GM18870 (cell line): ENCODE results near the gene ZNF511.

Experiments
- ATAC-seq: cut with Tn5 transposase; IDR thresholded peaks from one replicate; pipeline ENCODE4 v1.9.1; 2021; ENCODE audit warnings: moderate library complexity; ENCODE audit not compliant: unreplicated experiment

ZNF511 gene

DNA sequence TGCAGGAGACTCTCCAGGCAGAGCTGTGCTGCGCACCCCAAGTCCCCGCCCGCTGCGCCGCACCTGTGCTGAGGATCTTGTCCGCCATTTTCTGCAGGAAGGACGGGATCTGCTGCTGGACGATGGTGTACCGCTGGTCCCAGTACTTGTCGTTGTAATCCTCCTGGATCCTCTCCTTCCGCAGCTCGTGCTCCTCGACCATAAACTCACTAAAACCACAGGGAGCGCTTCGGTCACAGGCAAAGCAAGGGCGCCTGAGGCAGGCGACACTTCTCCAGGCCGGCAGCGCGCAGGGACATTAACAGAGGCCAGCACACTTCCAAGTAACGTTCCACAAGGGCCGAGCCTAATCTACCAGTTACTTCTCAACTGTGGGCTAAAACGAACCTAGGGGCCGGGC is 19.0 kb upstream of the ZNF511 start:
- ATAC-seq = no peak

DNA sequence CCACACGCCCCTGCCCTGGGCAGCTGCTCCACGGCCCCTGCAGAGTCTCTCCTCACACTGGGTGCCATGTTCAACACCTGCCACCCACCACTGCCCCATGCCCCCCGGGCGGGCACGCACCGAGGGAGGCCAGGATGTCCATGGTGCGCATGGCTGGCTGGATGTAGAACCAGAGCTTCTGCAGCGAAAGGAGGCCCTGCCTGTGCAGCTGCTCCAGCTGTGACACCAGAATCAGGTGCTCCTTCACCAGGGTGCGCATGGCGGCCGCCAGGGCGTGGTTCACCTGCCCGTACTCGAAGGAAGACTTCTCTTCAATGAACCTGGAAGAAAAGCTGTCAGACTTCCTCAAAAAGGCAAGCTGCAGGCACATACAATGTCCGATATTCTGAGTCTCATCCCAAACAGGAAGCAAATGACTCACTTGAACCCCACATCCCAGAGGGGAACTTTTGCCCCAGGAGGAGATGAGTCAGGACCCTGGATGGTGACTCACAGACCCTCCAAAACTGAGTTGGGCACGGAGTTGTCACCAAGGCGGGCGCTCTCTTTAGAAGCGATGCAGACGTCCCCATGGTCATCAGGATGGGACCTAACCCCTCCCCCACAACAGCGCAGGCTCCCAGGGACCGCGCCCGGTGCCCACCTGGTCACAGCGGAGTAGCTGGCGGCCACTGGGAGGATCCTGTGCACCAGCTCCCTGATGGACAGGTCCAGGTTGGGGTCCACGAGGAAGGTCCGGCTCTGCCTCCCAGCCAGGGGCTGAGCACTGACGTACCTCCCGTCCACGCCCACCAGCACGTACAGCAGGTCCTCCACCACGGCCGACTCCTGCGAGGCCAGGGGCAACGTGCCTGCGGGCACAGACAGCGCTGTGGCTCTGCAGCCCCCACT is 15.6 kb upstream of the ZNF511 start:
- ATAC-seq = no peak

DNA sequence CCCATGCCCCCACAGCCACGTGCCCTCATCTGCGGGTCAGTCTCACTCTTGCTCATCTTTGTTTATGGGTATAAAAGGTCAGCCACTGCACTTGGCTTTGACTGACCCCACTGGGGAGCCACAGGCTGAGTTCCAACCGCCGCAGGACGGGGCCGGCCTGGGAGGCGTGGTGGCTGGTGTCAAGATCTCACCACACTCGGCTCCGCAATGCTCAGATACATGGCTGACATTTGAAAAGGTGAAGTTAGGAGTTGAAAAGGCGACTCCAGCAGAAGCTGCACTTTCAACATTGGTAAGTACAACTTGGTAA is 14.9 kb upstream of the ZNF511 start:
- ATAC-seq = no peak

DNA sequence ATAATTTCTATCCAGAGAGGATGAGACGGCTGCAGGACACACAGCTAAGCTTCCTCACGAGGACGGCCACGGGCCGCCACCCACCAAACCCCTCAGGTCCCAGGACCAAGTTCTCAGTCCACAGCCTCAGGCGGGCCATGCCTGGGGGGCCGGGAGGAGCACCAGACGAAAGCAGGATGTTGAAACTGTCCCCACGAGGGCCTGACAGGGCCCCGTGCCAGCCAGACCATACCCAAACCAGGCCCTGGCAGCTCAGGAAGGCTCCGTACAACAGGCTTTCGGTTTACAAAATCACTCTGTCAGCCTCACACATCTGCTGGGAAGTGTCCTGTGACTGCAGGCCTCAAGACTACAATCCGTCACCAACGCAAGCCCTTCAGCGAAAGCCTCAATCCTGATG is 14.5 kb upstream of the ZNF511 start:
- ATAC-seq = no peak

DNA sequence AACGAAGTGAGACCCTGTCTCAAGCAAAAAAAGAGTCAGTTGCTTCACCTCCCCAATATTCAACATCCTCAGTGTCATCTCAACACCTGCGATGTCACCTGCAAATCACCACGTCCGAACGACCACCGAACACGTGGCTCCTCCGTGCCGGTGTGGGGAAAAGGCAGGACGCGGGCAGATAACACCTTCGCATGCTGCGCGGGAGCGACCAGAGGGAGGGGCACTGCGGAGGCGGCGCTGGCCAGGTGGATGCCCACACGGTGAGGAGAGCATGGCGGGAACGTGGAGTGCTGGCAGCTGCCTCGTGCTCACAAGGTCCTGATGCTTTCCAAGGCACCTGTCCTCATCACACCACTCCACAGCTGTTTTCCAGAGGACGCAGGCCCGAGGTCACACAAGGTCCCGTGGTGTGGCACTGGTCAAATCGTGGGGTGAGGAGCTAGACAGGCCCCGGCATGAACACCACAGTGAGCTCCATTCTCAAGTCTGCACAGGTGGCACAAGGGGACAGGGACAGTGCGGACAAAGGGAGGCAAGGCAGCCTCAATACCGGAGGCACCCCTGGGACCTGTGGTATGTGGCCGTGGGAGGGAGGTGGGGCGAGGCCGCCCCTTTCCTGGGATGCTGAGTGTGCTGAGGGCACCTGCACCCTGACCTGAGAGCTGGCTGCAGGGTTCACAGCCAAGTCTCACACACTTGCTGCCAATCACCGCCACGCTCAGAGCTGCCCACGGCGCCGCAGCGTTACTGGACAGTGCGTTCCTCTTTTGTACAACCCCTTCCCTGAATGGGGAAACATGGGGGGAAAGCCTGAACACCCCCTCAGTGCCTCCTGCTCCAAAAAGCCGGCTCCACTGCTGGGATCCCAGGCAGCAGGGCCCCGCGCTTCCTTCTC is 13.0 kb upstream of the ZNF511 start:
- no peak for ATAC-seq

DNA sequence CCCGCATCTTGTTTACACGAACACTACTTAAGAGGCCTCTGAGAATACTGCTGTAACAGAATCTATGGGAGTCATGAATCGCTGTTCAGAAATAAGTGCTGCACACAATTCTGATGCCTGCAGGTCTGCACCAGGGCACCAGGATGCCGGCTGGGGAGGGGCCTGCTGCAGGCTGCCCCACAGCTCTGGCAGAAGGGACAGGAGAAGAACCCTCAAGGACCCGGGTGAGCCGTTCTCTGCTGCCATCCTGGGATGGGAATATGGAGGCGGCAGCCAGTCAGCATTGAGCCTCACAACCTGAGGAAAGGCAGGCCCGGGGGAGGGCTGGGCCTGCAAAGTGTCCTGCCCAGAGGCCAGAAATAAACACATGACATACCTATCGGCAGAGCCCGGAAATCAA is 11.2 kb upstream of the ZNF511 start:
- no peak for ATAC-seq

DNA sequence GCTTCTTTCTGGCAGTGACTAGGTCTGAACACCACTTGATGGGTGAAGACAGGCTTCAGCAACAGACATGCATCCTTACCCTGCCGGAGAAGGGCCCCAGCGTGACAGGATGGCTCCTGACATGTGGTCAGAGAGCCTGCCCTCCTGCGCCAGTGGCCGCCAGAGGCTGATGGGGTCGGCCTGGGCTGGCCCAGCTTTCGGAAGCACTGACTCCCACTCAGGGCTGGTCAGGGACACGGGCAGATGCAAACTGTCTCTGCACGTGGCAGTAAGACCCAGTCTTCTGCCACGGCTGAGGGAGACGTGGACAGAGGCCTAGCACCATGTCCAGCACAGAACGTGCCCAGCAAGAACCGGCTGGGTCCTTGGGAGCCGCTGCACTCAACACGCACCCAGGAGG is 10.2 kb upstream of the ZNF511 start:
- no peak for ATAC-seq

DNA sequence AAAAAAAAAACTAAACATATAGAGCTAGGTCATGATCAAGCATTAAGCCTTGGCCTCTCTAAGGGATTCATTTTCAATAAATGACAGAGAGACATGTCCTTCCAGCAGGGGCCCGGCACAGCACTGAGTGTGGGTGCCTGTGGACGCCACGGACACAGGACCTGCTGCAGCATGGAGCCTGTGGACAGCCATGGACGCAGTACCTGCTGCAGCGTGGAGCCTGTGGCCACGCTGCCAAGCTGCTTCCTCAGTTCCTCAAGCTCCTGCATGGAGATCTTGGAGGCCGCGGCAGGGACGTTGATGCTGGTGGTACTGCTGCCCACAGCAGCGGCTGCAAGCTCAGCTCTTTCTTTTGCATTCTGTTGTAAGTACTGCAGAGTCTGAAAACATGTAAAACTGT is 9.5 kb upstream of the ZNF511 start:
- ATAC-seq = no peak

DNA sequence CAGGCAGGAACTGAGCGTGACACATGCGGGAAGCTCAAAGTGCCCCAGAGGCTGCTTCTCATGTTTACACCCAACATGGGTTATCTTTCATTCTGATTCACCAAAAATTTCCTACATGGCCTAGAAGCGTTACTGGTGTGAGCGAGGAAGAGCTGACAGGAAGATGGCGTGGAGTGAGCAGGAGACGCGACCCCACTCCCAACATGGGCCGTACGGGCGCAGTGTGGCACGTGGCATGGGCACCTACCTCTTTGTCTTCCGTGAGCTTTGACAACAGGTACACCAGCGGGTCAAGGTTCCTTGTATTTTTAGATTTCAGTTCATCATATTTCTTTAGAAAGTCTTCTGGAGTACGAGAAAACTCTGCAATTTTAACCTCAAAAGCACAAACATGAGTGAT is 9.0 kb upstream of the ZNF511 start:
- ATAC-seq = no peak

DNA sequence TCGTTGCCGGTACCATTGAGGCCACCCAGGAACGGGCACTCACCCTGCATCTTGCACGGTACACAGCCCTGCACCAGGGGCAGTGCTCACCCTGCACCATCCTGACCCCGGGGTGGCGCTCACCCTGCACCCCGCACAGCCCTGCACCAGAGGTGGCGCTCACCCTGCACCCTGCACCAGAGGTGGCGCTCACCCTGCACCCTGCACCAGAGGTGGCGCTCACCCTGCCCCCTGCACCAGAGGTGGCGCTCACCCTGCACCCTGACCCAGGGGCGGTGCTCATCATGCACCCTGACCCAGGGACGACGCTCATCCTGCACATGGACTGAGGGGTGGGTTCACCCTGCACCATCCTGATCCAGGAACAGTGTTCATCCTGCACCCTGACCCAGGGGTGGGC is 6.5 kb upstream of the ZNF511 start:
- no peak for ATAC-seq

DNA sequence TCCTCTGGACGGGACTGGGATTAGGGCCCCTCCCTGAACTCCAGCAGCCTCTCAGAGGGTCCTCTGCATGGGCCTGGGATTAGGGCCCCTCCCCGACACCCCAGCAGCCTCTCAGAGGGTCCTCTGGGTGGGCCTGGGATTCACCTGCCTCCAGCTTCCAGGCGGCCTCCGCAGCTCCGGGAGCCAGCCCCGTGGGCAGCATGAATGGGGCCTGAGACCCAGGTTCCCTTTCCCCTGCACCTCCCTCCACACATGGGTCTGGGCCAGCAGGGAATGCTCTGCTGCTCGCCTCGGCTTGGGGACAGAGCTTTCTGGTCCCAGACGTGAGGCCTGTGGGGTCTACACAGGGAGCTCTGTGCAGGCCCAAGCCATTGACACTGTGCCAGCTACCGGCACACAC is 5.5 kb upstream of the ZNF511 start:
- no peak for ATAC-seq

DNA sequence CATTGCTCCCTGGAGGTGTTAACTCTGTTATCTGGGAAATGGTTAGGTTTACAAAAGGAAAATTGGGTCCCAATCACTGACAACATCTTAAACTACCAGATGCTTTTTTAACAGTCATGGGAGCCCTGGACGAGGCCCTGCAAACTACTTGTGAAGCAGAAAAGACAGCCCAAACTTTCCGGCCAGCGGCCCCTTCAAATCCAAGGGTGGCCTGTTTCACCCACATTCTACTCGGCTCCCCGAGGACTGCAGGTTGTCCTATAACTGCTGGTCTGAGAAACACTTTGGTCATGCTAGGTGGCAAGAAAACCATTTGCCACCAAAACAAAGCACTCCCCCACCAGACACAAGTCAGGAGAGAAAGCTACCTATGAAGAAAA is 2.6 kb upstream of the ZNF511 start:
- no peak for ATAC-seq

DNA sequence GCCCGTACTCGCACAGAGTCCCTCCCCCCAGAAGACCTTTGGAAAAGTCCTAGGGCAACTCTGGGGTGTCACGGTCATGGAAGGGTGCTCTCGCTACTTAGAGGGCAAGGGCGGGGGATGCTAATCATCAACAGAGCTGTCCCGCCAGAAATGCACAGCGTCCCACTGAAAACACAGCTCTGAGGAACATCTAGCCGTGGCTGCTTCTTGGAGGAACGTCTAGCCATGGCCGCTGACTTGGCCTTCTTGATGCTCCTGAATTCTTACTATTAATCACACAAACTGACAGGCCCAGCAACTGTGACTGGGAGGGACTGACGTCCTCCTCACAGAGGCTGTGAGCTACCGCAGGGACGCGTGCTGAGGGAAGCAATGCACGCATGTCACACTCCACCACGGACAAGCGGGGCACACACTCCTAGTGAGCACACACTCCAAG is 1.8 kb upstream of the ZNF511 start:
- no peak for ATAC-seq

DNA sequence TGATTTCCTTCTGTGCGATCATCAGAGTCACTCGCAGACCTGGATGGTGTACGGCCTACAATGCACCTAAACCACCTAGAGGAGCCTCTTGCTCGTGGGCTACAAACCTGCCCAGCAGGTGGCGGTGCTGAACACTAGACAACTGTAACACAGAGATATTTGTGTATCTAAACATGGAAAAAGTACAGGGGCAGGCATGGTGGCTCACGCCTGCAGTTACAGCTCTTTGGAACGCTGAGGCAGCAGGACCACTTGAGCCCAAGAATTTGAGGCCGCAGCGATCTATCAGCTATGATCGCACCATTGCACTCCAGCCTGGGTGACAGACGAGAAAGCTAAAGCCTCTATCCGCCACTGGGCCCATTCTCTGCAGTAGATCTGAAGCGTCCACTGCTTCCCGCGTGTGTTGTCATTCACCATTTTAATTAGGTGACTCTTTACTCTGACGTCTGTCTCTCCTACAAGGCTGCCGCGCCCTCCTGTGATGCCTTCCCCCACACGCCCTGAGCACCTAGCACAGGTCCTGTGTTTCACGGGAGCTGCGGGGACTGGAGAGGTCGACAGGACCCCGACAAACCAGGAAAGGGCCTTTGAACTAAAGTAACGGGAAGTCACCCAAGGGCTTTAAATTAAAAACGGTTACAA is 816 bp upstream of the ZNF511 start:
- ATAC-seq = peak; percentile 42

DNA sequence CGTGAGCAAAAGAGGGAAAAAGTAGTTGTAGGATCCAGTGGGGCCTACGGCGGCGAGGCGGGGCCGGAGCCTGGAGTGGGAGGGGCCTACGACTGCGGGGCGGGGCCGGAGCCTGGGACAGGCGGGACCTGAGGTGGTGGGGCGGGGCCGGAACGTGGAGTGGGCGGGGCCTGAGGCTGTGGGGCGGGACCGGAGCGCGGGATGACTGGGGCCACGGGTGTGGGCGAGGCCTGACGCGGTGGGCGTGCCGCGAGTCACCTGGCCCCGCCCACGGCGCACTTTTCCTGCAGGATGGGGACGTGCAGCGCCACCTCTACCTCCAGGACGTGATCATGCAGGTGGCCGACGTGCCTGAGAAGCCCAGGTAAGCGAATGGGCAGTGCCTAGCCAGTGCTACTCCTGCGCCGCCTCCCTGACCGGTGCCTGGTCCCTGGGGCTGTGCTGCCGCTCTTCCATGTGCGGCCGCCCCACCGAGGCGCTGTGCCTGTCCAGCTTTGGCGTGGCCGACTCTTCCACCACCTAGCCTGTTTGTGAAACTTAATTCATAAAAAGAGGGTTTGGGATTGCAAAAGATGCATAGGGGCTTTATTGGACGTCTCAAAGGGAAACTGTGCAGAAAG is 496 bp downstream of the ZNF511 start:
- peak; percentile 79 for ATAC-seq

DNA sequence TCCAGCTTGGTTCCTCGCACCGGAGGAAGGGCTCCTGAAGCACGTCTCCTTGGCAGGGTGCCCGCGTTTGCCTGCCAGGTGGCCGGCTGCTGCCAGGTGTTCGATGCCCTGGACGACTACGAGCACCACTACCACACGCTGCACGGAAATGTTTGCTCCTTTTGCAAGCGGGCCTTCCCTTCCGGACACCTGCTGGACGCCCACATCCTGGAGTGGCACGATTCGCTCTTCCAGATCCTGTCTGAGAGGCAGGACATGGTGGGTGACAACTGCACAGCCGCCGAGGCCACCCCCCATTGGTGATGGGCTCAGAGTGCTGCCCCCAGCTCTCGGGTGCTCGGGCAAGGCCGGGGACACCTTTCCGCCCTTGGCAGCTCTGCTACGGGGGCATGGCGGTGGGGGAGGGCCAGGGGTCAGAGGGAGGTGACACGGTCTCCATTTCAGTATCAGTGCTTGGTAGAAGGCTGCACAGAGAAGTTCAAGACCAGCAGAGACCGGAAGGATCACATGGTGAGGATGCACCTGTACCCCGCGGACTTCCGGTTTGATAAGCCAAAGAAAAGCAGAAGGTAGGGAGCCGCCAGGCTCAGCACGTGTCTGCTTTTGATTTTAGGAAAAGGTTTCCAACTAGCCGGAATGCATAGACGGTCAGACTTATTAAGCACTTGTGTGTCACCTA is 1.1 kb downstream of the ZNF511 start:
- ATAC-seq = no peak

DNA sequence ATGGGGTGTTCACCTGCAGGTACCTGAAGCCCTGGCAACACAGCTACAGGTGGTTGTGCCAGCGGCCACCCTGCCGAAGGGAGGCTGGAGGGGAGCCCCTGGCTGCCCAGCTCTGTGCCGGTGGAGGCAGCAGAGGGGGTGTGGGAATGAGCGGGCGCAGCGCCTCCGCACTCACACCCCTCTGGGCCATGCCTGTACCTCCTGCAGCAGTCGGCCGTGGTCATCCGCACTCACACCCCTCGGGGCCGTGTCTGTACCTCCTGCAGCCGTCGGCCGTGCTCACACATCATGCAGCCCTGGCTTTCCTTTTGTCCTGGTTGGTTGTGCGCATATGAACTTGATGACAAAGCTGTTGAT is 1.7 kb downstream of the ZNF511 start:
- ATAC-seq = no peak

DNA sequence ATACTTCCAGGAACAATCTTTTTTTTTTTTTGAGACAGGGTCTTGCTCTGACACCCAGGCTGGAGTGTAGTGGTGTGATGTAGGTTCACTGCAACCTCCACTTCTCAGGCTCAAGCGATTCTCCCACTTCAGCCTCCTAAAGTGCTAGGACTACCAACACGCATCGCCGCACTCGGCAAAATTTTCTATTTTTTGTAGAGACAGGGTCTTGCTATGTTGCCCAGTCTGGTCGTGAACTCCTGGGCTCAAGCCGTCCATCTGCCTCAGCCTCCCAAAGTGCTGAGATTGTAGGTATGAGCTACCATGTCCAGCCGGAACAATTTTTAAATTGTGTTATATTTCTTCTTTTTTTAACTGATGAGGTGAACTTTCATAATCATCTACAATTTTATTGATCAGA is 2.1 kb downstream of the ZNF511 start:
- ATAC-seq = no peak

DNA sequence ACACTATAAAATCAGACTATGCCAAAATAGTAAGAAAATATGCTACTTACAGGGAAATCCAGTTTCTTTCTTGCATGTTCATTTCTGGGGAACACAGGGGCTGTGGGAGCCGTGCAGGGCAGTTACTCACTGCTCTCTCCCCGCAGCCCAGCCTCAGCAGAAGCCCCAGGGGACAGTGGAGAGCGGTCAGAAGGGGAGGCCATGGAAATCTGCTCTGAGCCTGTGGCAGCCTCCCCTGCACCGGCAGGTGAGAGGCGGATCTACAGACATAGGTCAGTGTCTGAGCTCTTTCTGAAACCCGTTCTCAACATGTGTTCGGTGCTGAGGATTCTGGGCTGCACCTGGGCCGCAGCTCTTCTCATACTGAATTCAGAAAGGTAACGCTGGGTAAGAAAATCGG is 2.9 kb downstream of the ZNF511 start:
- no peak for ATAC-seq

DNA sequence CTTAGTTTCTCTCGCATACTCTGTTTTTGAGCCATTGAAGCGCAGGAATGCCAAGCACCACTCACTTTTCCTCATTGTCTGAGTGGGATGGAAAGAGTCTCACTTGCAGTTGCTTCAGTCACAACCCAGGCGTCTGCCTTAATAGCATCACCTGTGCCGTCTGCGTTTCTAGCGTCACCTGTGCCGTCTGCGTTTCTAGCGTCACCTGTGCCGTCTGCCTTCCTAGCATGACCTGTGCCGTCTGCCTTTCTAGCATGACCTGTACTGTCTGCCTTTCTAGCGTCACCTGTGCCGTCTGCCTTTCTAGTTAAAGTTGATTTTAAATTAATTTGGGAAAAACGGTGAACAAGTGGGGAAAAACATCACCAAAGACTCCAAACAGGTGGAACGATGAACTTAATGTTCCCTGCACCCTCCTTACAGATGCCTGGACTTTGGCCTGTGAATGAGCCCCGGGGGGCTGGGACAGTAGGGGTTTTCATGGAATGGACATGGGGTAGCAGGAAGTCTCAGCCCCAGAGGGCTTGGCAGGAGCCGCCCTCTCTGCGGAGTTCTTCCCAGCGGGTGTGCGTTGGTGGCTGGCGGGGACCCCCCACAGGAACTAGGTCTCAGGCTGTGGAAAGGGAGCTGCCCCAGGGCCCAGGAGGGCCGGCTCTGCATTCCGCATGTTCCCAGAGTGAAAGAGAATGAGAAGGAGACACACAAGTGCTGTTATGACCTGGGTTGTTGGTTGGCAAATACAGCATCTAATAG is 3.5 kb downstream of the ZNF511 start:
- no peak for ATAC-seq
